ENCODE results near the gene MOB3C.

Gene MOB3C

GRCh38 chr1:46580140-46580903 is 36.3 kb downstream of the MOB3C start:
- FAIRE-seq, result no peak
- no peak for DNase-seq (ENCODE audit: low spot score)

DNA sequence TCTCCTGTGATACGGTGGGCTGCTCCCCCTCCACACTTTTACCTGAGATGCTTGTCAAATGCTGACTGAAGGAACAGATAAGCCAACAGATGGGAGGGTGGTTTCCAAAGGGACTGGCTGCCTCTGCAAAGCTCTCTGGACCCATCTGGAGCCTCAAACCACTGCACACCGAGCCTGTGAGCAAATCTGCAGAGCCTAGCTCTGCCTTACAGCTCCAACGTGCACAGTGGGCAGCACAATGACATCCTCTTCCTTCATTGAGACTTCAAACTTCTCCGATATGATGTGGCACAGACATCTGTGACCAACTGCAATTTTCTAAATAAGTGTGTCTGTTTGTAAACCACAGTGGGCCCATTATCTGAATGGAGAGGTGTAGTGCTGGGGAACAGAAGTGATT is 38.9 kb downstream of the MOB3C start:
- FAIRE-seq, result no peak

GRCh38 chr1:46576596-46576995 is 40.0 kb downstream of the MOB3C start:
- FAIRE-seq, result no peak

More for the DNA sequence above, 38.9 kb downstream of the MOB3C start:
- no peak for DNase-seq (ENCODE audit: low spot score)

GRCh38 chr1:46575778-46576177 is 40.8 kb downstream of the MOB3C start:
- no peak for DNase-seq (ENCODE audit: low spot score)
- no peak for FAIRE-seq

More at GRCh38 chr1:46576596-46576995, 40.0 kb downstream of the MOB3C start:
- no peak for DNase-seq (ENCODE audit: low spot score)

- FAIRE-seq (no peak), DNase-seq (ENCODE audit: low spot score) (no peak)
Measured at GRCh38 chr1:46575300-46575699, 41.3 kb downstream of the MOB3C start.

DNA sequence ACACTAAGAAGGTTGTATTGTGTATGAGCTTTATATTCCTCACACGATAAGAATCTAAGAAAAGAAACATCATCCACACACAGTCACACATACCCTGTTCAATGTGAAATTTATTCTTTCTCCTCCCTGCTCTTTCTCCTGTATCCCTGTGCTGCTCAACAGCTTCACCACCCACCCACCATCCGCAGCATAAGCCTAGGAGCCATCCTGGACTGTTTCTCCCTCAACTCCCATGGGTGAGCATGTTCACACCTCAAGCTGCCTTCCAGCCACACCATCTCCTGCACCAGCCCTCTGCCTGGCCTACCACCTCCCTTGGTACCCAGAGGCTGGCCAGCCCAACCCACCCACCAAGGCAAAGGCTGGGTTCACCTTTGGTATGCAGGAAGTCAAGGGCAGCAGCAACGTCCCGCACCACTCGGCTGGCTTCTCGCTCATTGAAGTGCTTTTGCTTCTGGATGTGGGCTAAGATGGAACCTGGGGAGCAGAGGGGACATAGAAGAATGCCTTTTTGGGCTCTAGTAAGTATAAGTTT is 44.9 kb downstream of the MOB3C start:
- DNase-seq (ENCODE audit: low spot score) (no peak), FAIRE-seq (no peak)

DNA sequence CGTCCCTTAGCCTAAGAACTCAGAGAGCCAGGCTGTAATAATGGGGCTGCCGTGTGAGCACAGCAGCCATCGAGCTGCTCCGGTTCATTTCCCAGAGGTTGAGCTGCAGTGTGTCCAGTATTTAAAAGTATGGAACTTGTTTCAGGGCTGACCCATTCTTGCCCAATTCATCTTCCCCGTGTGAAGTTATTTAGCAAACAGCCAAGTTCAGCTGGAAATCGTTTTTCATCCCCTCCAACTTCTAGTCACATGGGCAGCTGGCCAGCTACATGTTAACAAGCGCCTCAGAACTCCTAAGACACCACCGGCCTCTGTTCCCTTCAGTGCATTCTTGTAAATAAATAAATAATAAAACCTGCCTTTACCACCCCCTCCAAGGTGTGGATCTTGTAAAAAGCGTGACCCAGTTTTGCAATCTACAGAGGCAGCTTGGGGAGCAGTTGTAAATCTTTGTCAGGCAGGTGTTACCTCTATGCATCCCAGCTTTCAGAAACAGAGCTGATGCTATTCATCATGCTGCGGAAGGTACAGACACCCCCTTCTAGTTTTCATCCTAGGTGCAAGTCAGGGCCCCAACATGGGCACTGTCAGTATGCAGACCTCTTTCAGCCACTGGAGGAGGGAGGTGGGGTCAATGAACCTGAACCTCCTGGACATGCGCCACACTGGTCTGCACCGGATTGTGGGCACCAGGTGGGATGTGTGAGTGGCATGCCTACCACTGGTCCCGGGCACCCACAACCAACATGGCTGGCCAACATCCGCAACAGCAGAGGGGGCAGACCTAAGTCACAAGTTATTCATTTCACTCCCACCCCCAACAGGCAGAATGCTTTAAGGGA is 46.5 kb downstream of the MOB3C start:
- FAIRE-seq (no peak), DNase-seq (ENCODE audit: low spot score) (no peak)

GRCh38 chr1:46569116-46569515 is 47.5 kb downstream of the MOB3C start:
- DNase-seq (ENCODE audit: low spot score) (no peak), FAIRE-seq (no peak)

GRCh38 chr1:46568461-46568891 is 48.1 kb downstream of the MOB3C start:
- FAIRE-seq (no peak), DNase-seq (ENCODE audit: low spot score) (no peak)

DNA sequence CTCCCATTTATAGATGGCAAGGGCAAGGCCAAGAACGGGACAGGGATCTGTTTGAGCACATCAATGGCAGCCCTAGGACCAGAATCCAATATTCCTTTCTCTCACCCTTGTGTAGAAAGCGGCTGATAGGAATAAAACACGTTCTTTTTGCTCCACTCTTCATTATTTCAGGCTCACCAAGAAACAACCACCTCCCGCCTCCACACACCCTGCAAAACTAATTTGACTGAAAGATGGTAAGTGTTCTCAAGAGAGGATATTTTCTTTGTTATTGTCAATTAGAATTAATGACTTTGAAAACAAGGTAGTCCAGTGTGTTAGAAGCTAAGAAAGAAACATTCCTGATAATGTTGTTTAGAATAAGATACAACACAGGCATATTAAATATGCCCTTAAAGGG is 53.3 kb downstream of the MOB3C start:
- DNase-seq (ENCODE audit: low spot score), result no peak
- no peak for FAIRE-seq

DNA sequence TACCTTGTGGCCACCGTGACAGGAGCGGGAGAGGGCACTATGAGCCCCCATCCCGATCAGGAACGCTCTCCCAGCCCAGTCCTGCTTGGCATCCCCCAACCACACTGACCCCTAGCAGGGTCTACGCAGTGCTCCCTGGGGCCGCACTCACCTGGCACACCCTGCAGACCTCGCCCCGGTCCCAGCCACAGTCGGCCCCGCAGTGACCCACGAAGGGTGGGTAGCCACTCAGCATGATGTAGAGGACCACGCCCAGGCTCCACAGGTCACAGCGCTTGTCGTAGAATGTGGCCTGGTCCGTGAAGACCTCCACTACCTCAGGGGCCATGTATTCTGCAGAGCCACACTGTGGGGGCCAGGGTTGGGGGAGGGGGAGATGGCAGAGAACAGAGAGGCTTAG is 54.1 kb downstream of the MOB3C start:
- no peak for FAIRE-seq
- DNase-seq (ENCODE audit: low spot score), result no peak

DNA sequence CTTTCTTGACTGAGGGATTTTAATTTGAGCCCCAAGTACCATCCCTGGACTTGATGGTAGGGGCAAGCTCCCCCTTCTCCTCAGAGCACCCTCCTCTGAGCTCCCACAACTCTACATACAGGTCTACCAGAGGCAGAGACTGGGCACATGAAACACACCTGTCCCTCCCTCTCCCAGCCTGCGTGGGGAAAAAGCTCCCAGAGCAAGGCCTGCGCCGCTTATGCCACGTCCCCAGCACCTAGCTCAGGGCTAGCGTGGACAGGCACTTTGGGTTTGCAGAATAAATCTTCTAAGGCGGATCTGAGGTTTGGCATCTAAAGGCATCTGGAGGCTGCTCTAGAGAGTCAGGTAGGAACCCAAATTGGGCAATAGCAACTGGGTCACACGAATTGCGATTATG is 57.6 kb downstream of the MOB3C start:
- DNase-seq (ENCODE audit: low spot score), result no peak
- no peak for FAIRE-seq

DNA sequence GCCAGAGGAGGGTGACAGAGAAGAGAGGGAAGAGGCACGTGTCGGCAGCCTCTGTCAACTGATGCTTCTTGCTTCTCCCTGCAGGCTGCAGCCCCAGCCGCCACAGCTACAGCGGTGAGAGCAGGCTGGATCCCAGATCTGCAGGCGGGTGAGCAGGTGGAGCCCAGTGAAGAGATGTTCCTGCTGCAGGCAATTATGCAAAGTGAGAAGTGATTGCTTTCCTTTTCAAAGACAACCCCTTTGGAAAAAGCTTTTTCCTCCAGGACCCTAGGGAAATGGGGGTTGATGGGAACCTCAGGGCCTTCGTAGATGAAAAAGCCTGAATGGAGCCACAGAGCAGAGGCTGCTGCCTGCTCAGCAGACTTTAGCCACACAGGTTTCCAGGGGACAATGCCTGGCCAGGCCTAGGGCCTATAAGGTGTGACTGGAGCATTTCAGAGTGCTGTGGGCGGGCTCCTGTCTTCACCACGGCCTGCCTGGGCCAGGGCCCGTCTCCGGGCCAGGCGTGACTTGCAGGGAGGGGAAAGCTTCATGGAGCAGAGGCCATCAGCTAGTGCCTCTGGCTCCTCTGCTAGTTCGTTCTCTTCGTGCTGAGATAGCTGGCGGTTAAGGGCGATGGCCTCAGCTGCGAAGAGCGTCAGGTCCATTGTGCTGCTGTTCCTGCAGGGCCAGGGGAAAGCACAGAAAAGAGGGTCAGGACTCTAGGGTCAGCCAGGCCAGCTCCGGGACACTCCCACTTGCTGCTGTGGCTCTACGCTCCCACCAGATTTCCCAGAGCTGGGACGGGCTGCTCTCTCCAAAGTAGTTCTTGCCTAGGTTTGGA is 58.3 kb downstream of the MOB3C start:
- no peak for FAIRE-seq
- DNase-seq (ENCODE audit: low spot score), result no peak

Data from RCC 7860 (cell line).